Prostate gland (tissue), 2 donors: ENCODE data around the gene DMRTB1.

ENCODE experiments used
- POLR2A ChIP-seq: fragments of 450-650 bp; IDR thresholded peaks from one replicate; pipeline ENCODE4 v1.6.1; 2016; ENCODE audit warnings: antibody characterized with exemption, mild to moderate bottlenecking
- TF ChIP-seq, protein P1 (sequence below), 4 experiments: fragments of 200-600 bp in 2 of 4; fragments of 450-650 bp in 2 of 4; sonication (generic) in 2 of 4; IDR thresholded peaks; 1 replicate in 3 of 4; 2 replicates in 1 of 4; pipeline ENCODE4 v1.5.1; 2016 to 2019; ENCODE audit warnings: antibody characterized with exemption in 4 of 4, mild to moderate bottlenecking in 2 of 4, moderate library complexity in 2 of 4

DNA sequence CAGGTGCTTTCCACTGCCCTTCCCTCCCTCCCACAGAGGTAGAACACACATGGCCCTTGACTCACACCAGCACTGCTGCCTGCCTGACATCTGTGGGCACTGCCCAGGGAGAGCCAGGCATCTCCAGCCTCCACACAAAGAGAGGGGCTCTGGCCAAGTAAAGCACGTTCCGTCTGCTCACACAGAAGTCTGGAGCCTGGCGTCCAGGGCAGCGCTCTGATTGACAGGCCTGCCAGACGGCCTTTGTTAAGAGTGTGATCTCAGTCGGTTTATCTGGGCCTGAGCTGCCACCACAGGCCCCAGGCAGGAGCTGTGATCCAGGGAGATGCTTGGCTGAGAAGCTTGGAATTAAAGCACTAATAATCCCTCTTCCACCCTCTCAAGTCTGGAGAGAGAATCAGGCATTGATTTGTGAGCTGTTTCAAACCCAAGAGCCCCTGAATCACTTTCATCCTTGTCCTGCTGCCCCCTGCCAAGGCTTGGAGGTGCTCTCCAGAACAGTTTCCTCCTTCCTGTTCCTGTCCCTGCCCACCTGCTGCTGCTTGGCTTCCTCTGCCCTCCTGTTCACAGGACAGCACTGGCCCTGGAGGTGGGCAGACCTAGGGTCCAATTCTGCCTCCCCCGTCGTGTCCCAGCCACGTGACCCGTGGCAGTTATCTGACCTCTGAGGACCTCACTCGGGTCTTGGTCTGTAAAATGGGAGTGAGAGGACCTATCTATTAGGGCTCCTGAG, 3.7 kb downstream of the DMRTB1 start:
- no peak for TF ChIP-seq POLR2A
- TF ChIP-seq, protein P1, sequence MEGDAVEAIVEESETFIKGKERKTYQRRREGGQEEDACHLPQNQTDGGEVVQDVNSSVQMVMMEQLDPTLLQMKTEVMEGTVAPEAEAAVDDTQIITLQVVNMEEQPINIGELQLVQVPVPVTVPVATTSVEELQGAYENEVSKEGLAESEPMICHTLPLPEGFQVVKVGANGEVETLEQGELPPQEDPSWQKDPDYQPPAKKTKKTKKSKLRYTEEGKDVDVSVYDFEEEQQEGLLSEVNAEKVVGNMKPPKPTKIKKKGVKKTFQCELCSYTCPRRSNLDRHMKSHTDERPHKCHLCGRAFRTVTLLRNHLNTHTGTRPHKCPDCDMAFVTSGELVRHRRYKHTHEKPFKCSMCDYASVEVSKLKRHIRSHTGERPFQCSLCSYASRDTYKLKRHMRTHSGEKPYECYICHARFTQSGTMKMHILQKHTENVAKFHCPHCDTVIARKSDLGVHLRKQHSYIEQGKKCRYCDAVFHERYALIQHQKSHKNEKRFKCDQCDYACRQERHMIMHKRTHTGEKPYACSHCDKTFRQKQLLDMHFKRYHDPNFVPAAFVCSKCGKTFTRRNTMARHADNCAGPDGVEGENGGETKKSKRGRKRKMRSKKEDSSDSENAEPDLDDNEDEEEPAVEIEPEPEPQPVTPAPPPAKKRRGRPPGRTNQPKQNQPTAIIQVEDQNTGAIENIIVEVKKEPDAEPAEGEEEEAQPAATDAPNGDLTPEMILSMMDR (IDR thresholded peaks at IDR 0.05) = no peak
